Body of pancreas (tissue), 4 donors: ENCODE data around the gene ZNF10.

ENCODE experiments used
- POLR2A ChIP-seq, 3 donors: fragments of 450-650 bp; IDR thresholded peaks; one replicate each; pipeline ENCODE4 v1.6.1; 2016; ENCODE audit warnings: antibody characterized with exemption in 3 of 3, mild to moderate bottlenecking in 2 of 3
- TF ChIP-seq, protein P1 (sequence below), 7 experiments: fragments of 450-650 bp in 4 of 7; fragments of 200-600 bp in 3 of 7; sonication (generic) in 3 of 7; IDR thresholded peaks; one replicate each; pipeline ENCODE4 v1.5.1; 2016 to 2019; ENCODE audit warnings: antibody characterized with exemption in 7 of 7

DNA sequence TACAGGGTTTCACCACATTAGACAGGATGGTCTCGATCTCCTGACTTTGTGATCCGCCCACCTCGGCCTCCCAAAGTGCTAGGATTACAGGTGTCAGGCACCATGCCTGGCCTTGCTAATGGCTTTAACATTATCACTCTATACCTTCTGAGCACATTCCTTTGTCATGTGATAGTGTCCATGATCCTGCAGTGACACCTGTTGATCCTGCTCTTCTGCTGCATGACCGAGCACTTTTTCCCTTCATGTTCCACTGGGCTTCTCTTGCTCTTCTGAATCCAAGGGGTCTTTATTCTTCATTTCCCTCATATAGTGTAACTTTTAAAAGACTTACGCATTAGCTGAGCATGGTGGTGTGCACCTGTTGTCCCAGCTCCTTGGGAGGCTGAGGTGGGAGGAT is 62.4 kb downstream of the ZNF10 start:
- TF ChIP-seq POLR2A (IDR thresholded peaks at IDR 0.05) = no peak
- TF ChIP-seq, protein P1, sequence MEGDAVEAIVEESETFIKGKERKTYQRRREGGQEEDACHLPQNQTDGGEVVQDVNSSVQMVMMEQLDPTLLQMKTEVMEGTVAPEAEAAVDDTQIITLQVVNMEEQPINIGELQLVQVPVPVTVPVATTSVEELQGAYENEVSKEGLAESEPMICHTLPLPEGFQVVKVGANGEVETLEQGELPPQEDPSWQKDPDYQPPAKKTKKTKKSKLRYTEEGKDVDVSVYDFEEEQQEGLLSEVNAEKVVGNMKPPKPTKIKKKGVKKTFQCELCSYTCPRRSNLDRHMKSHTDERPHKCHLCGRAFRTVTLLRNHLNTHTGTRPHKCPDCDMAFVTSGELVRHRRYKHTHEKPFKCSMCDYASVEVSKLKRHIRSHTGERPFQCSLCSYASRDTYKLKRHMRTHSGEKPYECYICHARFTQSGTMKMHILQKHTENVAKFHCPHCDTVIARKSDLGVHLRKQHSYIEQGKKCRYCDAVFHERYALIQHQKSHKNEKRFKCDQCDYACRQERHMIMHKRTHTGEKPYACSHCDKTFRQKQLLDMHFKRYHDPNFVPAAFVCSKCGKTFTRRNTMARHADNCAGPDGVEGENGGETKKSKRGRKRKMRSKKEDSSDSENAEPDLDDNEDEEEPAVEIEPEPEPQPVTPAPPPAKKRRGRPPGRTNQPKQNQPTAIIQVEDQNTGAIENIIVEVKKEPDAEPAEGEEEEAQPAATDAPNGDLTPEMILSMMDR (IDR thresholded peaks at IDR 0.05) = no peak
